GM23248 (cell line): ENCODE data around the gene CTNND2. TPM values are rescaled to one million over a fixed set of nuclear protein-coding genes. Genes with fewer than 3 reads are reported as not detected.

Experiments used
- DNase-seq: peaks from one replicate; pipeline ENCODE4 v3.0.0-alpha.2; 2015
- H2AFZ ChIP-seq: fragments of 200-600 bp; sonication (generic); 2 replicates; pipeline ENCODE4 v1.6.1; 2016; ENCODE audit warnings: antibody characterized with exemption
- H3F3A ChIP-seq: fragments of 200-600 bp; sonication (generic); 2 replicates; pipeline ENCODE4 v1.6.1; 2016; ENCODE audit warnings: mild to moderate bottlenecking, antibody characterized with exemption, mixed run types; ENCODE audit not compliant: insufficient read depth
- H3K27ac ChIP-seq: fragments of 200-600 bp; sonication (generic); 2 replicates; pipeline ENCODE4 v1.5.1; 2016; ENCODE audit warnings: mild to moderate bottlenecking
- H3K27me3 ChIP-seq: fragments of 200-600 bp; sonication (generic); replicated peaks from 2 replicates; pipeline ENCODE4 v1.6.1; 2016; ENCODE audit warnings: mild to moderate bottlenecking; ENCODE audit not compliant: insufficient read depth
- H3K36me3 ChIP-seq: fragments of 200-600 bp; sonication (generic); 2 replicates; pipeline ENCODE4 v1.6.1; 2016; ENCODE audit warnings: low read depth, mild to moderate bottlenecking
- H3K4me1 ChIP-seq: fragments of 200-600 bp; sonication (generic); 2 replicates; pipeline ENCODE4 v1.6.1; 2016; ENCODE audit warnings: mild to moderate bottlenecking; ENCODE audit not compliant: insufficient read depth
- H3K4me2 ChIP-seq: fragments of 200-600 bp; sonication (generic); one replicate; pipeline ENCODE4 v1.6.1; 2016; ENCODE audit warnings: mild to moderate bottlenecking; ENCODE audit not compliant: unreplicated experiment
- H3K4me3 ChIP-seq: fragments of 200-600 bp; sonication (generic); 2 replicates; pipeline ENCODE4 v1.5.1; 2016; ENCODE audit warnings: mild to moderate bottlenecking
- H3K79me2 ChIP-seq: fragments of 200-600 bp; sonication (generic); 2 replicates; pipeline ENCODE4 v1.6.1; 2016; ENCODE audit warnings: mild to moderate bottlenecking; ENCODE audit not compliant: insufficient read depth
- H3K9ac ChIP-seq: fragments of 200-600 bp; sonication (generic); 2 replicates; pipeline ENCODE4 v1.6.1; 2016; ENCODE audit warnings: mild to moderate bottlenecking
- H3K9me2 ChIP-seq: fragments of 200-600 bp; sonication (generic); 2 replicates; pipeline ENCODE4 v1.6.1; 2016; ENCODE audit warnings: mixed run types, mild to moderate bottlenecking, moderate library complexity; ENCODE audit not compliant: insufficient read depth
- H3K9me3 ChIP-seq: fragments of 200-600 bp; sonication (generic); one replicate; pipeline ENCODE4 v1.6.1; 2017; ENCODE audit warnings: low read depth
- H4K20me1 ChIP-seq: fragments of 200-600 bp; sonication (generic); 2 replicates; pipeline ENCODE4 v1.6.0; 2016; ENCODE audit not compliant: insufficient read depth
- EZH2 ChIP-seq: fragments of 200-600 bp; sonication (generic); IDR thresholded peaks from 2 replicates; pipeline ENCODE4 v1.6.1; 2018; ENCODE audit warnings: antibody characterized with exemption, mild to moderate bottlenecking; ENCODE audit not compliant: insufficient read depth, poor library complexity, severe bottlenecking
- EZH2phosphoT487 ChIP-seq: fragments of 200-600 bp; sonication (generic); IDR thresholded peaks from 2 replicates; pipeline ENCODE4 v1.6.1; 2018; ENCODE audit warnings: antibody characterized with exemption, moderate library complexity, mild to moderate bottlenecking, low read depth; ENCODE audit not compliant: insufficient read depth
- WGBS, 2 experiments: methylation state at CpG; one replicate each; pipeline ENCODE4 v1.1.6; 2015 to 2017; ENCODE audit warnings: low lambda C conversion rate in 2 of 2, low coverage in 1 of 2; ENCODE audit errors: missing lambda C conversion rate in 2 of 2; 5-methylcytosine and 5-hydroxymethylcytosine counted together
- in situ Hi-C: fragments of 300-500 bp; cut with MboI; formaldehyde crosslinking; loops from 2 replicates; pipeline ENCODE4 v1.15.0; 2020
- polyA plus RNA-seq: library from polyadenylated mRNA; unstranded; fragments of >200 nt; fragmentation: Nextera tagmentation; extraction: Ambion mirVana; gene quantifications from 2 replicates; pipeline ENCODE4 v1.2.1, GENCODE V29; 2016
- total RNA-seq: library from RNA; depleted of rRNA; stranded (reverse); fragments of >200 nt; shearing (Covaris generic); gene quantifications from 2 replicates; pipeline ENCODE4 v1.2.3, GENCODE V29; 2014

The CTNND2 gene
- total and polyA plus RNA-seq, 2 experiments from 2014 or later = not detected

DNA sequence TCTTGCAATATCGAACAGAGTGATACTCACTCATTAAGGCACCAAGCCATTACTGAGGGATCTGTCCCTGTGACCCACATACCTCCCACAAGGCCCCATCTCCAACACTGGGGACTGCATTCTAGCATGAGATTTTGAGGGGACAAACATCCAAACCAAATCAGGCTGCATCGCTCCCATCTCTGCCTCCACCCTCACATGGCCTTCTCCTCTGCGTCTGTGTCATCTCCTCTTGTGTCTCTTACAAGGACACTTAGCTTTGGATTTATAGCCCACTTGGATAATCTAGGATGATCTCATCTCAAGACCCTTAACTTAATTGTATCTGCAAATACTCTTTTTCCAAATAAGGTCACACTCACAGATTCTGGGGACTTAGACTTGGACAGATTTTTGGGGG, 858.8 kb downstream of the CTNND2 start:
- no peak overlapping the region for H3K9ac ChIP-seq
- 29 to 35% methylated on average over 3 of the region's 3 CpGs for WGBS, 2 experiments
- no peaks in the 10 kb centered on the region for H3K4me1 ChIP-seq
- H3K27me3 ChIP-seq = peaks cover 5% of the 10 kb centered on the region; the same call in 1 of the 2 replicates
- H3F3A ChIP-seq = no peaks in the 10 kb centered on the region
- in situ Hi-C loops = no loop called here
- H2AFZ ChIP-seq = no peak overlapping the region
- no peaks in the 10 kb centered on the region for H3K9me2 ChIP-seq
- H3K79me2 ChIP-seq = no peaks in the 10 kb centered on the region
- no peaks in the 10 kb centered on the region for H4K20me1 ChIP-seq
- H3K4me2 ChIP-seq = no peak overlapping the region
- DNase-seq = no peak
- H3K4me3 ChIP-seq = no peak overlapping the region
- H3K27ac ChIP-seq = no peak overlapping the region
- TF ChIP-seq EZH2 = no peak
- no peak for TF ChIP-seq EZH2phosphoT487
- H3K36me3 ChIP-seq = no peaks in the 10 kb centered on the region
- no peaks in the 10 kb centered on the region for H3K9me3 ChIP-seq

DNA sequence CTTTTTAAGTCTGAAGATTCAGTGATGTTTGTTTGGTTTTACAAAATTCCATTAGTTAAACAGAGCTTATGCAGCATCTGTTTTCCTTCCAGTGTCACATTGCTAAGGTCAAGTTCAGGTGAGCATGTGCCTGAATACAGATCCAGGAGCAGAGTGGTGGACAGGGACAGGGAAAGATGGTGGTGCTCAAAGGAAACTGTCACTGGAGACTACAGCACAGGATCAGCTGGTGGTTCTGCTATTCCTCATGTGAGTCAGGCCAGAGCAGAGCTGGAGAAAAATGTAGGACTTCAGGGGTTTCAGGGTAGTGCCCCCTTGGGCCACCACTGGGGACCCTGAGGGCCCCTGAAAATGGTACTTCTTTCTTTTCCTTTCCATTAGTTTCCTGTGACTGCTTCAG, 859.7 kb downstream of the CTNND2 start:
- Histone ChIP-seq H2AFZ (no peak overlapping the region), H3K9me2 (no peaks in the 10 kb centered on the region), H3K4me1 (no peaks in the 10 kb centered on the region), H3K4me2 (no peak overlapping the region), H3K27ac (no peak overlapping the region), H3F3A (no peaks in the 10 kb centered on the region), H3K79me2 (no peaks in the 10 kb centered on the region), H4K20me1 (no peaks in the 10 kb centered on the region), H3K9ac (no peak overlapping the region), H3K27me3 (peaks cover 7% of the 10 kb centered on the region), H3K9me3 (no peaks in the 10 kb centered on the region), H3K4me3 (no peak overlapping the region), H3K36me3 (no peaks in the 10 kb centered on the region)
- no peak for DNase-seq
- in situ Hi-C loops = no loop called here
- TF ChIP-seq EZH2 (no peak), EZH2phosphoT487 (no peak)

DNA sequence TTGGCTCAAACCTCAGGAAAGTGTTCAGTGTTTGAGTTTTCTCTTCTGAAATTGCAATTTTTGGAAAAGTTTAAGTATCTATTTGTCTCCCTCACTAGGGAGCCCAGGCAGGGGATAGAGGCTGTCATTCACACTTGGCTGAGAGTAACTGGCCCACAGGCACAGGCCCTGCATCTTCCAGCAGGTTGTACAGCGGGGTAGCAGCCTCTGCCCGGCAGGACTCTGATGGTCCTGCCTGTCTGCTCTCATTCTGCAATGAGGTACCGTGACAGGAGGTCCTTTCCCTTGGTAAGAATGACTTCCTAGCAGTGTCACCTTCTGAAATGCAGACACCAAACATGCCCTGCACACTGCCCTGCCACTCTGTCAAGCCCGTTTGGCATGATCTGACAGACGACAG, 860.4 kb downstream of the CTNND2 start:
- H3K4me2 ChIP-seq = no peak overlapping the region
- WGBS, 2 experiments = 8 to 9% methylated on average over 5 of the region's 5 CpGs
- H3K4me1 ChIP-seq = no peaks in the 10 kb centered on the region
- in situ Hi-C loops = no loop called here
- H3K4me3 ChIP-seq = no peak overlapping the region
- no peaks in the 10 kb centered on the region for H3K9me2 ChIP-seq
- no peak for DNase-seq
- no peak overlapping the region for H3K9ac ChIP-seq
- no peaks in the 10 kb centered on the region for H4K20me1 ChIP-seq
- no peak overlapping the region for H3K27ac ChIP-seq
- H3K27me3 ChIP-seq = peaks cover 7% of the 10 kb centered on the region
- H3K9me3 ChIP-seq = no peaks in the 10 kb centered on the region
- no peaks in the 10 kb centered on the region for H3K36me3 ChIP-seq
- no peak for TF ChIP-seq EZH2
- no peak for TF ChIP-seq EZH2phosphoT487
- no peaks in the 10 kb centered on the region for H3F3A ChIP-seq
- no peak overlapping the region for H2AFZ ChIP-seq
- H3K79me2 ChIP-seq = no peaks in the 10 kb centered on the region

DNA sequence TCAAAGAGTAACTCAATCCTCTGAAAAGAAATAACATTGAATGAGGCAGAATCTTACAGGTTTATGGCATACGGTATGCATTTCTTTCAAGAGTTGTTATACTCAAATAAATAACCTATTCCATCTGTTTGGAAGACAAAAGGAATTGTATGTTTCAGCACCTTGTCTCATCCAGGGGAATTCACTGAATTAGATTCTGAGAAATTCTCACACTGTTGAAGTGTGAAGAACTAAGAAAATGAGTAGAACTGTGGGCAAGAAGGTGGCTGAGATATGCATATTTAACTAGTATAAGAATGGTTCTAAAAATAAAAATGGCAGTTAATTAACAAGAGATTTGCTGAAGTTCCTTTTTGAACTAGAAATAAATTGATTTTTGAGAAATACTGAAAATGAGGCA, 863.9 kb downstream of the CTNND2 start:
- TF ChIP-seq EZH2phosphoT487 (no peak), EZH2 (no peak)
- Histone ChIP-seq H3K27ac (no peak overlapping the region), H2AFZ (no peak overlapping the region), H3K79me2 (no peaks in the 10 kb centered on the region), H3F3A (no peaks in the 10 kb centered on the region), H3K4me1 (no peaks in the 10 kb centered on the region), H3K4me2 (no peak overlapping the region), H3K9me2 (no peaks in the 10 kb centered on the region), H3K4me3 (no peak overlapping the region), H3K27me3 (peaks cover 10% of the 10 kb centered on the region), H3K36me3 (no peaks in the 10 kb centered on the region), H4K20me1 (no peaks in the 10 kb centered on the region), H3K9me3 (no peaks in the 10 kb centered on the region), H3K9ac (no peak overlapping the region)
- in situ Hi-C loops = no loop called here
- no peak for DNase-seq
- WGBS, 2 experiments = 0 to 7% methylated on average over 1 of the region's 1 CpG

DNA sequence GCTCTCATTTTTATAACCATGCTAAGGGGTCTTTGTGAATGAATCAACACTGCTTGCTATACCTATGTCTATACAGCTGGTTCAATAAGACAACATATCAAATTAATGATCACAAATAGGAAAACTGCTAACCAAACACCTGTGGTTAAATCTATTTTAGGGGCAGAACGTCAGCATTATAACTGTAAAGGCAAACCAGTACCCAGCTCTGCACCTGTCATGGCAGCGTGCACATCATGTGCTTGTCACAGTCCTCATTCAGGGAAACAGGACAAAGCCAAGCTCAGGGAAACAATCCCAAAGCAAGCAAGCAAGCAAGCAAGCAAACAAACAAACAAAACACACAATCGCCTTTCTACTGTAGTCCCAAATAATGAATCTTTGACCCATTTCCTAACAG, 865.5 kb downstream of the CTNND2 start:
- Histone ChIP-seq H3K4me3 (no peak overlapping the region), H3K9me2 (no peaks in the 10 kb centered on the region), H3K9ac (no peak overlapping the region), H3K27ac (no peak overlapping the region), H2AFZ (no peak overlapping the region), H3K36me3 (no peaks in the 10 kb centered on the region), H3K4me1 (no peaks in the 10 kb centered on the region), H3K9me3 (no peaks in the 10 kb centered on the region), H3K27me3 (peaks cover 10% of the 10 kb centered on the region), H3K4me2 (no peak overlapping the region), H4K20me1 (no peaks in the 10 kb centered on the region), H3K79me2 (no peaks in the 10 kb centered on the region), H3F3A (no peaks in the 10 kb centered on the region)
- in situ Hi-C loops = no loop called here
- TF ChIP-seq EZH2phosphoT487 (no peak), EZH2 (no peak)
- no peak for DNase-seq
- 27 to 29% methylated on average over 3 of the region's 3 CpGs for WGBS, 2 experiments
